Nephron (organoid): ENCODE measurements around the gene ARL15.
A peak's percentile ranks its signal among the peaks of the same experiment; 100 is the strongest.

ENCODE experiments used
- H3K27ac Mint-ChIP-seq, 3 experiments: 2 replicates each; pipeline ENCODE4 v1.8.0; 2020; ENCODE audit warnings: mixed read lengths in 3 of 3, mild to moderate bottlenecking in 2 of 3, moderate library complexity in 1 of 3
- H3K27me3 Mint-ChIP-seq: 2 replicates; pipeline ENCODE4 v1.8.0; 2021; ENCODE audit warnings: low read depth, mild to moderate bottlenecking, moderate library complexity, mixed read lengths
- H3K36me3 Mint-ChIP-seq: 2 replicates; pipeline ENCODE4 v1.8.0; 2020; ENCODE audit warnings: low read depth, mixed read lengths
- H3K4me1 Mint-ChIP-seq: 2 replicates; pipeline ENCODE4 v1.8.0; 2020; ENCODE audit warnings: mixed read lengths
- H3K4me3 Mint-ChIP-seq, 3 experiments: 2 replicates each; pipeline ENCODE4 v1.8.0; 2020; ENCODE audit warnings: mild to moderate bottlenecking in 3 of 3, mixed read lengths in 3 of 3, moderate library complexity in 2 of 3
- H3K9me3 Mint-ChIP-seq: 2 replicates; pipeline ENCODE4 v1.8.0; 2020; ENCODE audit warnings: mixed read lengths
- TF ChIP-seq, protein P1 (sequence below), 3 experiments: fragments of 200-600 bp; sonication (generic); IDR thresholded peaks; one replicate each; pipeline ENCODE4 v1.5.0; 2021; ENCODE audit warnings: antibody characterized with exemption in 3 of 3; ENCODE audit not compliant: unreplicated experiment in 3 of 3

Gene ARL15

DNA sequence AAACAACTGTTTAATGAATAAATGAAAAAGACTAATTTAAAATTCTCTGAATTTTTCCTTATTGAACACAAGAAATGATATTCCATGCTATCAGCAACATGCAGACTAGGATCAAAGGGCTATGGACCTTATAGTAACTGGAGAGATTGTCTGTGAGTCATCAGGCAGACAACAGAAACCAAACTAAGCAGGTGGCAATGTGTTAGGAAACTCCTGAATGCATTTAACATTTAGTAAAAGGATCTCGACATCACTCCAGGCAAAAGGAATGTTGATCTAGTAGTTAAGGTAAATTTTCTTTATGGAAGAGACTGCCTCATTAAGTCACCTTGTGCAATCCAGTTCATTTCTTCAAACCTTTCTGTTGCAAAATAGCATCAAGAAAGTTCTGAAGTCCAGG is 58.4 kb downstream of the ARL15 start:
- H3K36me3 Mint-ChIP-seq, result no peaks in the 10 kb centered on the region
- H3K4me3 Mint-ChIP-seq, result no peak overlapping the region
- no peak overlapping the region for H3K27ac Mint-ChIP-seq
- TF ChIP-seq, protein P1, sequence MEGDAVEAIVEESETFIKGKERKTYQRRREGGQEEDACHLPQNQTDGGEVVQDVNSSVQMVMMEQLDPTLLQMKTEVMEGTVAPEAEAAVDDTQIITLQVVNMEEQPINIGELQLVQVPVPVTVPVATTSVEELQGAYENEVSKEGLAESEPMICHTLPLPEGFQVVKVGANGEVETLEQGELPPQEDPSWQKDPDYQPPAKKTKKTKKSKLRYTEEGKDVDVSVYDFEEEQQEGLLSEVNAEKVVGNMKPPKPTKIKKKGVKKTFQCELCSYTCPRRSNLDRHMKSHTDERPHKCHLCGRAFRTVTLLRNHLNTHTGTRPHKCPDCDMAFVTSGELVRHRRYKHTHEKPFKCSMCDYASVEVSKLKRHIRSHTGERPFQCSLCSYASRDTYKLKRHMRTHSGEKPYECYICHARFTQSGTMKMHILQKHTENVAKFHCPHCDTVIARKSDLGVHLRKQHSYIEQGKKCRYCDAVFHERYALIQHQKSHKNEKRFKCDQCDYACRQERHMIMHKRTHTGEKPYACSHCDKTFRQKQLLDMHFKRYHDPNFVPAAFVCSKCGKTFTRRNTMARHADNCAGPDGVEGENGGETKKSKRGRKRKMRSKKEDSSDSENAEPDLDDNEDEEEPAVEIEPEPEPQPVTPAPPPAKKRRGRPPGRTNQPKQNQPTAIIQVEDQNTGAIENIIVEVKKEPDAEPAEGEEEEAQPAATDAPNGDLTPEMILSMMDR (IDR thresholded peaks at IDR 0.05; ENCODE audit: unreplicated experiment in 3 of 3), result no peak
- no peaks in the 10 kb centered on the region for H3K4me1 Mint-ChIP-seq
- no peaks in the 10 kb centered on the region for H3K9me3 Mint-ChIP-seq
- no peaks in the 10 kb centered on the region for H3K27me3 Mint-ChIP-seq

DNA sequence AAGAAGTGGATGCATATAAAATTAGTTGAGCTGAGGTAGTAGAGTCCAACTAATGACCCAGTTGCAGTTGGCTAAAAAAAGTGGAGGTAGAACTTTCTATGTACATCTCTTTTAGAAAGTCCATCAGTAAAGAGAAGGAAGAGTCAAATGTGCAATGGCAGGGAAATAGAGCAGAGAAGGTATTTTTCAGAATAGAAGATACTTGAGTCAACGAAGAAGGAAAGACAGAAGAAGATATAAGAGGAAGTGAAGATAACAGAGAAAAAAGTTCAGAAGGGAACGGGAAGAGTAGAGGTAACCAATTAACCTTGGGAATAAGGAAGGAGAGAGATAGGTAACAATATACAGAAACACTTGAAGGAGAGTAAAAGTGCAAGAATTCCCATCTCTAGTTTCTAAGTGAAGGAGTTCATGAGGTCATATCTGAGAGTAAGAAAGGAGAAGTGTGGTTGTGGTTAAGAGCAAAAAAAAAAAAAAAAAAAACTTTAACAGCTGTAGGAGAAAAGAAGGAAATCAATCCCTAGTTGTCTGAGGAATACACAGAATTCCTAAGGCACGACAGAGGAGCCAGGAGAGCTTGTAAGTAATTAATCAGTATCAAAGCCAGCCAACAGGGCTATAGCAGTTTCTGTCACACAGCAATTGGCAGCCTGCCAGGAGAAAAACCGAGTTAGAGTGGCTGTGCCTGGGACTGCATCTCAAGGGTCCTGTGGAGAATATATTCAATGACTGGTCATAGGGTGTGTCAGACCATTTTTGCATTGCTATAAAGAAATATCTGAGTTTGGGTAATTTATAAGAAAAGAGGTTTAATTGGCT is 61.0 kb downstream of the ARL15 start:
- no peaks in the 10 kb centered on the region for H3K36me3 Mint-ChIP-seq
- H3K4me1 Mint-ChIP-seq, result no peaks in the 10 kb centered on the region
- no peaks in the 10 kb centered on the region for H3K9me3 Mint-ChIP-seq
- no peak overlapping the region for H3K4me3 Mint-ChIP-seq
- TF ChIP-seq, protein P1 (IDR thresholded peaks at IDR 0.05; ENCODE audit: unreplicated experiment in 3 of 3), result no peak
- H3K27me3 Mint-ChIP-seq, result no peaks in the 10 kb centered on the region
- H3K27ac Mint-ChIP-seq, result no peak overlapping the region

DNA sequence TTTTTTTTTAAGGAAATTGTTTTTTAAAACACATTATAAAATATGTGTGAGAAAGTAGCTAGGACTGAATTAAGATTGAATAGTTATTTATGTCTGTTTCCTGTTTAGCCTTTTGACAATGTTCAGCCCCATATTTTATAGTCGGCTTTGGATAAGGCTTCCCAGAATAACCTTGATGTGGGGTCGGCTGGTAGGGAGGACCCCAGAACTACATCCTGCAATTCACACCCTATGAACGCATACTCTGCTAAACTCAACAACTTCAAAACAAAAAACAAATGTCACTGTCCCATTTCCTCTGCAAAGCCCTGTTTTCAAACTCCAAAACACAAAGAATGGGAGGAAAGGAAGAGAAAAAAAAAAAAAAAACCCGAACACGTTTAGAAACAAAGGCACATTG is 63.1 kb downstream of the ARL15 start:
- H3K9me3 Mint-ChIP-seq, result no peaks in the 10 kb centered on the region
- no peak overlapping the region for H3K4me3 Mint-ChIP-seq
- no peaks in the 10 kb centered on the region for H3K4me1 Mint-ChIP-seq
- TF ChIP-seq, protein P1 (IDR thresholded peaks at IDR 0.05; ENCODE audit: unreplicated experiment in 3 of 3), result no peak
- no peak overlapping the region for H3K27ac Mint-ChIP-seq
- H3K36me3 Mint-ChIP-seq, result no peaks in the 10 kb centered on the region
- H3K27me3 Mint-ChIP-seq, result no peaks in the 10 kb centered on the region

DNA sequence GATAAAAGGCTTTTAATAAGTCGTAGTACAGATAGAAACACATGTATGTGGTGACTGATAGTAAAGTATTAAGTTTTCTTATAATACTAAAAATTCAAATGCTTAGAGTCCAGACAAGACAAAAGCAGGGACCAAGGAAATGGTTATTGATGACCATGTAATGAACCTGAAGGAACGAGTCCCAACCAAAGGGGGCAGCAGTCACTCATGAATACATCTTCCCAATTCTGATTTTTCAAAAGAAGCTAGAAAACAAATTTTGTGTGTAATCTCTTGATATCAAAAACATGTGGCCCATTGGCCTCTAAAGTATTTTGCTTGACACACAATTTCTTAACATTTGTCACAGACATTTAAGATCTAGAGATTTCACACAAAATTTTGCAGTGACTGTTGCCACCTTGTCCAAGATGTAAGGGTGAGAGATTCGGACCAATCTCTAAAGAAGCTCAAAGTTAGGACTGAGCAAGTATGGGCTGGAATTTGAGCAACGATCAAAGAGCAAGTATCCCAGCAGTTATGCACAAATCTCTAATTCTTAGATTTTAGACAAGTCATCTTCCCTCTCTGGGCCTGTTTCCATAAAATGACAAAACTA is 66.8 kb downstream of the ARL15 start:
- no peak overlapping the region for H3K4me3 Mint-ChIP-seq
- TF ChIP-seq, protein P1 (IDR thresholded peaks at IDR 0.05; ENCODE audit: unreplicated experiment in 3 of 3), result peak; percentile 73 to 90 (median 79)
- H3K36me3 Mint-ChIP-seq, result no peaks in the 10 kb centered on the region

DNA sequence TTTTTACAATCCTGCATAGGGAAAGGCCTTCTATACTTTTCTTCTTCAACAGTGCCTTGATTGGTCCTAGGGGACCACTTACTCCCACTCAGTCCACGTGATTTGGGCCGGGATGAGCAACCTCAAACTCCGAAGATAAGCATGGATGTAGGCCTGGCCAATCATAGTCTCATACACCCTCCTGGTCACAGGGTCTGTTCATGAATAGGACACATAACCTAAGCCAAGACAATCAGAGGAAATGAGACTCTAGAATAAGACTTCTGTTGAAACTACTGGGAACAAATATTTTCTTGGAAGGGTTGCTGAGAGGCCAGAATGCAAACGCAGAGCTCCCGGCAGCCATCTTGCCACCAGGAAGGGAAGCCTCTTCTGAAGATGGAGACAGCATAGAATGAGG is 68.1 kb downstream of the ARL15 start:
- Mint-ChIP-seq H3K4me1 (no peaks in the 10 kb centered on the region), H3K27me3 (no peaks in the 10 kb centered on the region), H3K36me3 (no peaks in the 10 kb centered on the region), H3K27ac (no peak overlapping the region), H3K9me3 (no peaks in the 10 kb centered on the region), H3K4me3 (no peak overlapping the region)
- TF ChIP-seq, protein P1 (IDR thresholded peaks at IDR 0.05; ENCODE audit: unreplicated experiment in 3 of 3), result no peak

More for the DNA sequence above, 66.8 kb downstream of the ARL15 start:
- H3K9me3 Mint-ChIP-seq, result no peaks in the 10 kb centered on the region
- no peaks in the 10 kb centered on the region for H3K4me1 Mint-ChIP-seq
- H3K27ac Mint-ChIP-seq, result no peak overlapping the region
- H3K27me3 Mint-ChIP-seq, result no peaks in the 10 kb centered on the region
